ENCODE results near the gene SDCCAG8.

SDCCAG8 gene

DNA sequence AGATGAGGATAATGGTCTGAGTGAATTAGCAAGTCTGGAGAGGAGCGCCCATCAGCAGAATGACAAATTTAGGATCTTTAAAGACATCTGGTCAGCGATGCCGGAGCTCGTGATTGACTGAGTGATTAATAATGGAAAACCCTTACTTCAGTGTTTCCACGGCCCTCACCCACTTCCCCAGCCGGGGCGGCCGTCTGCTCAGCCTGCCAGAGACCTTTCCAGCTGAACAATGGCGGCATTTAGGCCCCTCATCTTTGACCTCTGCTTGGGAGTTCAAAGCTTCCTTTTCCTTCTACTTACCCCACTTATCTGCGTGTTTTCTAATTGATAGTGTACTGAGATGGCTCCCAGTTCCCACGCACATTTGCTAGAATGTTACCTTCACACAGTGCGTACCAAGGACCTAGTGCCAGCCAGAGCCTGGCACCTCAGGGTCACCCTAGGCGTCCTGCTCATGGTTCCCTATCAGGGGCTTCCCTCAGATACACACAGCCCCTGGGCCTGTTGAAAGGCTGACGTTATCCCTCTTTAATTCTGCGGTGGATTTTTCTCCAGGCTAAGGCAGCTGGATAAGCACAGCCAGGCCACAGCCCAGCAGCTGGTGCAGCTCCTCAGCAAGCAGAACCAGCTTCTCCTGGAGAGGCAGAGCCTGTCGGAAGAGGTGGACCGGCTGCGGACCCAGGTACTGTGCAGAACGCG, 232.8 kb downstream of the SDCCAG8 start:
- no peak for DNase-seq
- TF ChIP-seq GATA1 (IDR thresholded peaks at IDR 0.05; ENCODE audit: low read depth, low read length), result no peak
- TF ChIP-seq POLR2A (IDR thresholded peaks at IDR 0.05; ENCODE audit: low read length), result no peak

- TF ChIP-seq GATA1 (IDR thresholded peaks at IDR 0.05; ENCODE audit: low read depth, low read length) (no peak), POLR2A (IDR thresholded peaks at IDR 0.05; ENCODE audit: low read length) (no peak)
- no peak for DNase-seq
These were observed 233.3 kb downstream of the SDCCAG8 start for GRCh38 chr1:243489158-243489527.

DNA sequence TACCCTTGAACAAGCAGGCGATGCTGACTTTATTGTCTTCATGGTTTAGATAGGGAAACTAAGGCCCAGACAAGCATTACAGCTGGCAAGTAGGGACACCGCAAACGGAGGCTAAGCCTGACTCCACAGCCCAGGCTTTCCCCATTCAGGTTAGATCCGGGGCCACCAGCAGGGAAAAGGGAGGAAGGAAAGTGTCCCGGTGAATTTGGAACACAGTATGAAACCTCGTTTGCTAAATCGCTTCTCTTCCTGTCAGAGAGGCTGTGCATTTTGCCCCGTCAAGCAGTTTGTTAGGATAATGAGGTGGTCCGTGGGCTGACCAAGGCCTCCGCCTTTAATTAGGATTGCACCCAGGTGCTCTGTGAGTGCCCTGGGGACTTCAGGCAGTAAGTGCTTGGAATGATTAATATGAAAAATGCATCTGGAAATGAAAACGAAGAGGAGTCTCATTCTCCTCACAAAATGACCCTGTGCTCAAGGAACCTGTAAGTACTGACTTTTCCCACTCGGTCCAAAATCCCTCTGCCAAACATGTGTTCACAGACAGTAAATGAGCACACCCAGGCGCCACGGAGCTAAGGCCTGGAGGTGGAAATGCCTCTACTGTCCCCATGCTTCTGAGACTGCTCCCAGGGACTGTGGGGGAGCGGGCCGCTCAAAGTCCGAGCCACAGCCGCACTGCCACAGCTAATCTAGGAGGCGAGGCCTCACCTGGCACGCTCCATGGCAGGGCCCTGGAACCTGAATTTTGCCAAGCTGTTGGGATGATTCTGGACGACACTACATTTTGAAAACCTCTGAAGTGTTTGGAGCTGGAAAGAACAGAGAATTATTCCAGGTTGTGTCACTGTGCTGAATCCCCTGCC, 234.1 kb downstream of the SDCCAG8 start:
- no peak for DNase-seq
- no peak for TF ChIP-seq GATA1 (IDR thresholded peaks at IDR 0.05; ENCODE audit: low read depth, low read length)
- no peak for TF ChIP-seq POLR2A (IDR thresholded peaks at IDR 0.05; ENCODE audit: low read length)

- DNase-seq, result no peak
- no peak for TF ChIP-seq GATA1 (IDR thresholded peaks at IDR 0.05; ENCODE audit: low read depth, low read length)
- no peak for TF ChIP-seq POLR2A (IDR thresholded peaks at IDR 0.05; ENCODE audit: low read length)
These were observed 235.2 kb downstream of the SDCCAG8 start for GRCh38 chr1:243490748-243491686.

DNA sequence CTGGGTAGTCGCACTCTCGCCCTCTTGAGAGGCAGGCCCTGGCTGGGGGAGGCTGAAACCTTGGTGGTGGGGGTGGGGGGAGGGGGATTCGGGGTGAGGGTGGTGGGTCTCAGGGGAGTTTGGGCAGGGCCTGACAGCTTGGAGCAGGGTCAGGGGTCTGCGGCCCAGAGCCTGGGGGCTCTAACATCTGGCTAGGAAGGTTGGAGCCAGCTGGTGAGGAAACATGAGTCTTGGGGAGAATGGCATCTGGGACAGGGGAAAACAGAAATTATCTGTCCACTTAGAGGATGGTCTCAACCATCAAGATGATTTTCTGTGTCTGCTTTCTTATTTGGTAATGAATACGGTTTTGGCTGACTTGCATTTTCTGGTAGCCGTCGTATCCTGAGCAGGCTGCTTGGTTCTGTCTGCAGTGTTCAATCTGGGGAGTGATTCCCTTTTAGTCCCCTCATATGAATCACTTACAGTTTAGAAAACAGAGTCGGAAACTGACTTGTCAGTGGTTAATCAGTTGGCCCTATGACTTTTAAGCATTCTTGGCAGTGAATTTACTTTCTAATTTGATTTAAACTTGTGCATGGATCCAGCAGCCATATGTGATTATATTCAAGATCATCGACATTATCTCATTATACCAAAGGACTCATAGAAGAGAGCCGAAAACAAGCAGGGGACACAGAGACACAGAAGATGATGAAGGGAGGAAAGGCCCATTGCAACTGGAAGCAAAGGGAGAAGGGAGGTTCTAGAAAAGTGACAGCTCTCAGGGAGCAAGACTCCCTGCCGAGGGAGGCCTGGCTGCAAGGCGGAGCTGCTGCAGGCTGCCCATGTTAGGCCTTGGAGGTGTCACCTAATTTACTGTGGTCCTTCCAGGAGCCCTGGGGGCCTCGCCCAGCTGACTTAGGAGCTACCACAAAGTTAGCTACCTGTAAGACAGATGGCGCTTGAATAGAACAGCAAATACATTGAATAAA, 237.6 kb downstream of the SDCCAG8 start:
- TF ChIP-seq POLR2A (IDR thresholded peaks at IDR 0.05; ENCODE audit: low read length) (no peak), GATA1 (IDR thresholded peaks at IDR 0.05; ENCODE audit: low read depth, low read length) (no peak)
- no peak for DNase-seq

- TF ChIP-seq GATA1 (IDR thresholded peaks at IDR 0.05; ENCODE audit: low read depth, low read length), result no peak
- TF ChIP-seq POLR2A (IDR thresholded peaks at IDR 0.05; ENCODE audit: low read length), result no peak
- no peak for DNase-seq
These were observed 239.0 kb downstream of the SDCCAG8 start for GRCh38 chr1:243494741-243495431.

DNA sequence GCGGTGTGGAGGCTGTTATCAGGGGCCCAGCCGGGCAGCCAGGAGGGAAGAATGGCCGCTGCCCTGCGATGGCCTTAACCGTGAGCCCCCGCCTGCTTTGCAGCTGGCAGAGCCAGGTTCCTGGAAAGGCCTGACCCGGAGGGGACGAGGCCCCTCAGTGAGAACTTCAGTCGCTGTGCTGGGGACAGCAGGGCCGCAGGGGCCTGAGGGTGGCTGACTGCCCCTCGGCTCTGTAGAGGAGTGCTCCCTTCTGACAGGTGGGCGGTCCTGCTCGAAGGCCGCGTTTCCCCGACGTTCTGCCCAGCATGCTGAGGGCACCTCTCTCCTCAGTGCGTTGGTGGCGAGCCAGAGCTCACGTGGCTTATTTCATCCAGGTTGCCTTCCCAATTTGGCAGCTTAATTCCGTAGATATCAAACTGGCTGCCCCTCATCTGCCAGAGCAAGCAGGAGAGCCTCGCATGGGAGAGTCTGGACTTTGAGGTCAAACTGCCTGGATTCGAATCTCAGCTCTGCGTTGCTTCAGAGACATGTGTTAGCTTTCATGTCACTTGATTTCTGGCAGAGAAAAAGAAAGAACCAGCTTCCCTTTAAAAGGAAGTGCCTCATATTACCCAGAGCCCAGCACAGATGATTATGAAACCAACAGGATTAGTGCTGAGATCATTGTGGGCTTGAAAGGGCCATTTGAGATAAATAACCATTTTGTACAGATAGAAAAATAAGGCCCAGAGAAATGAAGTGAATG, 239.8 kb downstream of the SDCCAG8 start:
- DNase-seq, result no peak

DNA sequence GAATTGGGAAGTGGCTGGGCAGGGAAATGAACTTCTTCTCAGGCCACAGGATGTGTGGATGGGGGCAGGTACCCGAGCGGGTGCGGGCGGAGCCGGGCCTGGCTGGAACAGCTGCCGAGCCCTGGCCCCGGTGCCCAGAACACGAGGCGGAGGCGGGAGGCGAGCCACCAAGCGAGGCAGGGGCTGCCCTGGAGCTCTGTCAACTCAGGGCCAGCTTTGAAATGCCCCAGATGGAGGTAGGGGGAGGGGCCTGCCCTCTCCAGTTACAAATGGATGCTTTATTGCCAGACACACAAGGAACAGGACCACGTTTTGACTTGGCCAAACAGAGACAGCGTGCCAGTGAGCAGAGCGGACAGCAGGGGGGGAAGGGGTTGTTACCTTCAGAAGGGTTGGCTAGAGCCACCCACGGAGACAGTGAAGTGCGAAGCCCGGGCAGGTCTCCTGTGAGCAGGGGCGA, 240.4 kb downstream of the SDCCAG8 start:
- DNase-seq, result no peak
- no peak for TF ChIP-seq POLR2A (IDR thresholded peaks at IDR 0.05; ENCODE audit: low read length)
- no peak for TF ChIP-seq GATA1 (IDR thresholded peaks at IDR 0.05; ENCODE audit: low read depth, low read length)

More for the DNA sequence above, 239.8 kb downstream of the SDCCAG8 start:
- TF ChIP-seq GATA1 (IDR thresholded peaks at IDR 0.05; ENCODE audit: low read depth, low read length), result no peak
- no peak for TF ChIP-seq POLR2A (IDR thresholded peaks at IDR 0.05; ENCODE audit: low read length)

DNA sequence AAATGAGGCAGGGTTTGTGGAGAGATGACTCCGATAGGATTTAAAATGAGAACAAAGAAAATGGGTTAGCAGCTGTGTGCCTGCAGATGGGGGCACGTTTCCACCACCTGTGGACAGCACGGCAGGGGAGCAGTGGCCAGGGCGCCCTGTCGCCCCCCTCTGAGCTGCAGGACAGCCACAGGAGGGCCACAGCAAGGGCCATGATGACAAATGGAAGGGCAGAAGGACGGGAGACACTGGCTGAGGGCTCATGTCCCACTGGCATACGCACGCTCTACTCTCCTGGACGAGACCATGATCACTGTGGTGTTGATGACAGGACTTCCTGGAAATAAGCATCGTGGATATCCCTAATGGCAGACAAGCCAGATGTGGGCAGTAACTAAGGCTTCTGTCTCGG, 241.0 kb downstream of the SDCCAG8 start:
- no peak for TF ChIP-seq GATA1 (IDR thresholded peaks at IDR 0.05; ENCODE audit: low read depth, low read length)
- TF ChIP-seq POLR2A (IDR thresholded peaks at IDR 0.05; ENCODE audit: low read length), result no peak
- no peak for DNase-seq

GRCh38 chr1:243497939-243498681, 242.3 kb downstream of the SDCCAG8 start:
- no peak for TF ChIP-seq POLR2A (IDR thresholded peaks at IDR 0.05; ENCODE audit: low read length)
- TF ChIP-seq GATA1 (IDR thresholded peaks at IDR 0.05; ENCODE audit: low read depth, low read length), result no peak

GRCh38 chr1:243499248-243499647, 243.4 kb downstream of the SDCCAG8 start:
- no peak for TF ChIP-seq GATA1 (IDR thresholded peaks at IDR 0.05; ENCODE audit: low read depth, low read length)
- TF ChIP-seq POLR2A (IDR thresholded peaks at IDR 0.05; ENCODE audit: low read length), result no peak
- DNase-seq, result no peak

More at GRCh38 chr1:243497939-243498681, 242.3 kb downstream of the SDCCAG8 start:
- no peak for DNase-seq

Data from erythroblast (primary cell).